Karpas-422 (cell line): Measurements from ENCODE around the gene TM4SF5. TPM values are rescaled to one million over a fixed set of nuclear protein-coding genes. Genes with fewer than 3 reads are reported as not detected.

ENCODE experiments used
- DNase-seq: peaks from one replicate; pipeline ENCODE4 v3.0.0-alpha.2; 2015
- H2AFZ ChIP-seq: fragments of 200-600 bp; sonication (generic); 2 replicates; pipeline ENCODE4 v1.6.1; 2014; ENCODE audit warnings: antibody characterized with exemption, low read length, mixed read lengths
- H3K27ac ChIP-seq: fragments of 200-600 bp; sonication (generic); 2 replicates; pipeline ENCODE4 v1.5.1; 2014; ENCODE audit warnings: mild to moderate bottlenecking, low read length, moderate library complexity
- H3K27me3 ChIP-seq: fragments of 200-600 bp; sonication (generic); 2 replicates; pipeline ENCODE4 v1.6.1; 2014; ENCODE audit warnings: low read length, mixed read lengths
- H3K36me3 ChIP-seq: fragments of 200-600 bp; sonication (generic); 2 replicates; pipeline ENCODE4 v1.6.1; 2014; ENCODE audit warnings: low read length, mixed read lengths; ENCODE audit not compliant: insufficient read depth
- H3K4me1 ChIP-seq: fragments of 200-600 bp; sonication (generic); 2 replicates; pipeline ENCODE4 v1.6.1; 2014; ENCODE audit warnings: mild to moderate bottlenecking, low read length, mixed read lengths
- H3K4me2 ChIP-seq: fragments of 200-600 bp; sonication (generic); 2 replicates; pipeline ENCODE4 v1.6.1; 2014; ENCODE audit warnings: low read length, low read depth, mild to moderate bottlenecking; ENCODE audit not compliant: poor library complexity, severe bottlenecking
- H3K4me3 ChIP-seq: fragments of 200-600 bp; sonication (generic); 2 replicates; pipeline ENCODE4 v1.5.1; 2014; ENCODE audit warnings: mild to moderate bottlenecking, antibody characterized with exemption, low read length, mixed read lengths
- H3K79me2 ChIP-seq: fragments of 200-600 bp; sonication (generic); 2 replicates; pipeline ENCODE4 v1.6.1; 2014; ENCODE audit warnings: mild to moderate bottlenecking, low read length, mixed read lengths
- H3K9ac ChIP-seq: fragments of 200-600 bp; sonication (generic); 2 replicates; pipeline ENCODE4 v1.6.0; 2014; ENCODE audit warnings: low read length
- H3K9me2 ChIP-seq: fragments of 200-600 bp; sonication (generic), shearing (Covaris generic); replicated peaks from 2 replicates; pipeline ENCODE4 v1.6.0; 2014; ENCODE audit warnings: mild to moderate bottlenecking, low read length, moderate library complexity; ENCODE audit not compliant: insufficient read depth
- H3K9me3 ChIP-seq: fragments of 300-700, 200-600 bp; sonication (generic); 2 replicates; pipeline ENCODE4 v1.6.1; 2014; ENCODE audit warnings: low read length, mixed read lengths
- H4K20me1 ChIP-seq: fragments of 200-600 bp; sonication (generic); 2 replicates; pipeline ENCODE4 v1.6.1; 2014; ENCODE audit warnings: mild to moderate bottlenecking, antibody characterized with exemption, low read length, low read depth; ENCODE audit not compliant: insufficient read depth
- total RNA-seq: library from RNA; depleted of rRNA; stranded (reverse); fragments of >200 nt; shearing (Covaris generic); gene quantifications from 2 replicates; pipeline ENCODE4 v1.2.3, GENCODE V29; 2014; ENCODE audit warnings: low replicate concordance

The TM4SF5 gene
- total RNA-seq, 1 experiment from 2014 or later = not detected

- Histone ChIP-seq H3K9me3 (no peaks in the 10 kb centered on the region), H3K27me3 (no peaks in the 10 kb centered on the region), H3K4me3 (peak overlapping the region; percentile 83), H2AFZ (peak overlapping the region; percentile 84), H3K9ac (peak overlapping the region; percentile 80), H4K20me1 (no peaks in the 10 kb centered on the region), H3K27ac (no peak overlapping the region), H3K79me2 (no peaks in the 10 kb centered on the region), H3K9me2 (no peaks in the 10 kb centered on the region), H3K4me1 (peaks cover 11% of the 10 kb centered on the region), H3K36me3 (no peaks in the 10 kb centered on the region), H3K4me2 (peak overlapping the region; percentile 80)
- DNase-seq = peak; percentile 61
These were observed 34.7 kb downstream of the TM4SF5 start for GRCh38 chr17:4806456-4806776.

- Histone ChIP-seq H3K27ac (no peak within 1 kb of the TSS), H3K4me1 (peaks cover 11% of the 10 kb centered on the region), H3K9me2 (no peaks in the 10 kb centered on the region), H3K4me2 (peak within 1 kb of the TSS; percentile 80), H3K36me3 (no peaks in the 10 kb centered on the region), H3K9me3 (no peaks in the 10 kb centered on the region), H3K4me3 (peak within 1 kb of the TSS; percentile 83), H3K79me2 (no peaks in the 10 kb centered on the region), H4K20me1 (no peaks in the 10 kb centered on the region), H3K9ac (peak within 1 kb of the TSS; percentile 89), H2AFZ (peak within 1 kb of the TSS; percentile 84), H3K27me3 (no peaks in the 10 kb centered on the region)
- peak; percentile 95 for DNase-seq
These were observed 35.3 kb downstream of the TM4SF5 start, which contains the start of gene PLD2 for GRCh38 chr17:4806777-4807604. TSS of gene PLD2 (plus strand) at chr17:4807152. CDS start at chr17:4807773, 621 bp downstream.

- H4K20me1 ChIP-seq = no peaks in the 10 kb centered on the region
- no peaks in the 10 kb centered on the region for H3K27me3 ChIP-seq
- no peak for DNase-seq
- no peaks in the 10 kb centered on the region for H3K79me2 ChIP-seq
- H3K9me2 ChIP-seq = no peaks in the 10 kb centered on the region
- H3K9ac ChIP-seq = peak overlapping the region; percentile 89
- H2AFZ ChIP-seq = no peak overlapping the region
- H3K4me2 ChIP-seq = peak overlapping the region; percentile 80
- H3K4me3 ChIP-seq = peak overlapping the region; percentile 83
- peaks cover 11% of the 10 kb centered on the region for H3K4me1 ChIP-seq
- no peaks in the 10 kb centered on the region for H3K36me3 ChIP-seq
- no peaks in the 10 kb centered on the region for H3K9me3 ChIP-seq
- H3K27ac ChIP-seq = no peak overlapping the region
These were observed 36.1 kb downstream of the TM4SF5 start for GRCh38 chr17:4807605-4808377.

- Histone ChIP-seq H3K79me2 (no peaks in the 10 kb centered on the region), H3K4me3 (no peak overlapping the region), H3K4me1 (peaks cover 11% of the 10 kb centered on the region), H2AFZ (no peak overlapping the region), H3K9me2 (no peaks in the 10 kb centered on the region), H3K36me3 (no peaks in the 10 kb centered on the region), H3K4me2 (no peak overlapping the region), H3K27me3 (no peaks in the 10 kb centered on the region), H3K27ac (no peak overlapping the region), H3K9me3 (no peaks in the 10 kb centered on the region), H4K20me1 (no peaks in the 10 kb centered on the region), H3K9ac (no peak overlapping the region)
- DNase-seq = no peak
These were observed 36.7 kb downstream of the TM4SF5 start for GRCh38 chr17:4808378-4808767.

GRCh38 chr17:4810696-4811290 lies 39.1 kb downstream of the TM4SF5 start:
- no peaks in the 10 kb centered on the region for H3K27me3 ChIP-seq
- no peaks in the 10 kb centered on the region for H3K36me3 ChIP-seq
- no peaks in the 10 kb centered on the region for H4K20me1 ChIP-seq
- no peak overlapping the region for H3K4me3 ChIP-seq
- H3K9ac ChIP-seq = no peak overlapping the region
- no peak overlapping the region for H3K27ac ChIP-seq
- H3K79me2 ChIP-seq = no peaks in the 10 kb centered on the region
- H2AFZ ChIP-seq = no peak overlapping the region
- H3K9me2 ChIP-seq = no peaks in the 10 kb centered on the region
- H3K4me2 ChIP-seq = no peak overlapping the region
- H3K9me3 ChIP-seq = no peaks in the 10 kb centered on the region
- peaks cover 11% of the 10 kb centered on the region for H3K4me1 ChIP-seq
- DNase-seq = no peak

GRCh38 chr17:4811471-4811870 lies 39.8 kb downstream of the TM4SF5 start:
- Histone ChIP-seq H3K4me2 (no peak overlapping the region), H3K9ac (no peak overlapping the region), H3K9me2 (no peaks in the 10 kb centered on the region), H4K20me1 (no peaks in the 10 kb centered on the region), H3K36me3 (no peaks in the 10 kb centered on the region), H3K27me3 (no peaks in the 10 kb centered on the region), H3K4me1 (peaks cover 5% of the 10 kb centered on the region), H3K79me2 (no peaks in the 10 kb centered on the region), H2AFZ (no peak overlapping the region), H3K9me3 (no peaks in the 10 kb centered on the region), H3K27ac (no peak overlapping the region), H3K4me3 (no peak overlapping the region)
- no peak for DNase-seq

- no peaks in the 10 kb centered on the region for H3K36me3 ChIP-seq
- H3K27me3 ChIP-seq = no peaks in the 10 kb centered on the region
- no peak overlapping the region for H3K4me3 ChIP-seq
- peaks cover 4% of the 10 kb centered on the region for H3K4me1 ChIP-seq
- H2AFZ ChIP-seq = no peak overlapping the region
- H3K9ac ChIP-seq = no peak overlapping the region
- no peak overlapping the region for H3K27ac ChIP-seq
- H3K9me3 ChIP-seq = no peaks in the 10 kb centered on the region
- H3K9me2 ChIP-seq = no peaks in the 10 kb centered on the region
- no peak for DNase-seq
- H3K4me2 ChIP-seq = no peak overlapping the region
- H3K79me2 ChIP-seq = no peaks in the 10 kb centered on the region
- H4K20me1 ChIP-seq = no peaks in the 10 kb centered on the region
These were observed 41.0 kb downstream of the TM4SF5 start for GRCh38 chr17:4812690-4813089.

GRCh38 chr17:4815043-4815675 lies 43.5 kb downstream of the TM4SF5 start:
- Histone ChIP-seq H3K36me3 (no peaks in the 10 kb centered on the region), H3K9me2 (no peaks in the 10 kb centered on the region), H3K9ac (no peak overlapping the region), H2AFZ (no peak overlapping the region), H4K20me1 (no peaks in the 10 kb centered on the region), H3K4me2 (no peak overlapping the region), H3K27ac (no peak overlapping the region), H3K27me3 (no peaks in the 10 kb centered on the region), H3K4me3 (no peak overlapping the region), H3K79me2 (no peaks in the 10 kb centered on the region), H3K9me3 (no peaks in the 10 kb centered on the region), H3K4me1 (no peaks in the 10 kb centered on the region)
- no peak for DNase-seq
